Astrocyte of the cerebellum (primary cell): Measurements from ENCODE around the gene PURA.
A peak's percentile ranks its signal among the peaks of the same experiment; 100 is the strongest.

Source experiments
- DNase-seq: peaks from one replicate; pipeline ENCODE4 v3.0.0-alpha.2; 2011; ENCODE audit warnings: low read depth
- H3K4me3 ChIP-seq: 2 replicates; pipeline ENCODE4 v1.5.1; 2011; ENCODE audit warnings: mild to moderate bottlenecking, low read depth, low read length, moderate library complexity
- in situ Hi-C: cut with HindIII; loops from 2 replicates; pipeline ENCODE4 v1.10.0; 2017; ENCODE audit warnings: low sequenced_read_pairs
- TF ChIP-seq, protein P1 (sequence below): IDR thresholded peaks from 2 replicates; pipeline ENCODE4 v1.5.1; 2012; ENCODE audit warnings: low read length, low read depth, moderate library complexity, mild to moderate bottlenecking; ENCODE audit errors: missing control alignments

The PURA gene

DNA sequence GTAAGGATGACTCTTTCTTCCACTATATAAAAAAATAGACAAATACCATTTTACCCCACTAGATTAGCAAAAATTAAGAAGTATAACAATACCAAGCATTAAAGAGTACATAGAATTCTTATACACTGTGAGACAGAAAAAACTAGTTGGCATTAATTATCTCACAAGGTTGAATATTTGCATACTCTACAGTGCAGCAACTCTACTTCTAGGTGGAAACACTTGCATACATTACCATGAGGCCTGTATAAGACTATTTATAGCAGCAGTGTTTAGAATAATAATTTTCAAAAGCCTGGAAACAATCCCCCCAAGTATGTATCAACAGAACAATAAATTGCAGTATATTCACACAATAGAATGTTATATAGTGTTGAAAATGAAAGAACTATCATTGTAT lies 19.0 kb upstream of the PURA start:
- H3K4me3 ChIP-seq: no peak overlapping the region
- TF ChIP-seq, protein P1, sequence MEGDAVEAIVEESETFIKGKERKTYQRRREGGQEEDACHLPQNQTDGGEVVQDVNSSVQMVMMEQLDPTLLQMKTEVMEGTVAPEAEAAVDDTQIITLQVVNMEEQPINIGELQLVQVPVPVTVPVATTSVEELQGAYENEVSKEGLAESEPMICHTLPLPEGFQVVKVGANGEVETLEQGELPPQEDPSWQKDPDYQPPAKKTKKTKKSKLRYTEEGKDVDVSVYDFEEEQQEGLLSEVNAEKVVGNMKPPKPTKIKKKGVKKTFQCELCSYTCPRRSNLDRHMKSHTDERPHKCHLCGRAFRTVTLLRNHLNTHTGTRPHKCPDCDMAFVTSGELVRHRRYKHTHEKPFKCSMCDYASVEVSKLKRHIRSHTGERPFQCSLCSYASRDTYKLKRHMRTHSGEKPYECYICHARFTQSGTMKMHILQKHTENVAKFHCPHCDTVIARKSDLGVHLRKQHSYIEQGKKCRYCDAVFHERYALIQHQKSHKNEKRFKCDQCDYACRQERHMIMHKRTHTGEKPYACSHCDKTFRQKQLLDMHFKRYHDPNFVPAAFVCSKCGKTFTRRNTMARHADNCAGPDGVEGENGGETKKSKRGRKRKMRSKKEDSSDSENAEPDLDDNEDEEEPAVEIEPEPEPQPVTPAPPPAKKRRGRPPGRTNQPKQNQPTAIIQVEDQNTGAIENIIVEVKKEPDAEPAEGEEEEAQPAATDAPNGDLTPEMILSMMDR: no peak
- no peak for DNase-seq
- in situ Hi-C loops: no loop called here

DNA sequence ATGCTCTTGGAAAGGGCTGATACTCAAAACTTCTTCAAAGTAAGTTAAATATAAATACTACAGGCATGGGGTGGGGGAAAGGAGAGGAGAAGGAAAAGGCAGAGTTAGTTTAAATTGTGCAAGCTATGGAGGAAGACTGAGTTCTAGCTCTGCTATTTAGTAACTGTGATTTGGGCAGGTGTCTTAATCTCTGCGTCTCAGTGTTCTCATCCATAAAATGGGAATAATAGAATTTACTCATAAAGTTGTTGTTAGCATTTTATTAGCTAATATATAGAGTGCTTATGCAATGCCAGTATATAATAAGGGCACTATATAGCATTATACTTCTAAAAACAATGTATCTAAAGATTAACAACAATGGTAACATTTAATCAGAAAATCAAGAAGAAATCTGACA lies 12.7 kb upstream of the PURA start:
- DNase-seq: no peak

DNA sequence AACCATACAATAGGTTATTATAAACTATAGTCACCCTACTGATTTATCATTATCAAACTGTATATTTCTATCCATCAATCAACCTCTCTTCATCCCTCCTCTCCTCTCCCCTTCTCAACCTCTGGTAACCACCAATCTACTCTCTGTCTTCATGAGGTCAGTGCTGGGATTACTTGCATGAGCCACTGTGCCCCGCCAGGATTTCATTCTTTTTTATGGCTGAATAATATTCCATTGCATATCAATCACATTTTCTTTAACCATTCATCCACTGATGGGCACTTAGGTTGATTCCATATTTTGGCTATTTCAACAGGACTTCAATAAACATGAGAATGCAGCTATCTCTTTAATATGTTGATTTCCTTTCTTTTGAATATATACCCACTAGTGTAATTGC lies 10.8 kb upstream of the PURA start:
- no peak overlapping the region for H3K4me3 ChIP-seq
- no peak for DNase-seq
- in situ Hi-C loops: no loop called here
- TF ChIP-seq, protein P1: no peak

More for the DNA sequence above, 12.7 kb upstream of the PURA start:
- TF ChIP-seq, protein P1: no peak
- H3K4me3 ChIP-seq: no peak overlapping the region
- in situ Hi-C loops: no loop called here

DNA sequence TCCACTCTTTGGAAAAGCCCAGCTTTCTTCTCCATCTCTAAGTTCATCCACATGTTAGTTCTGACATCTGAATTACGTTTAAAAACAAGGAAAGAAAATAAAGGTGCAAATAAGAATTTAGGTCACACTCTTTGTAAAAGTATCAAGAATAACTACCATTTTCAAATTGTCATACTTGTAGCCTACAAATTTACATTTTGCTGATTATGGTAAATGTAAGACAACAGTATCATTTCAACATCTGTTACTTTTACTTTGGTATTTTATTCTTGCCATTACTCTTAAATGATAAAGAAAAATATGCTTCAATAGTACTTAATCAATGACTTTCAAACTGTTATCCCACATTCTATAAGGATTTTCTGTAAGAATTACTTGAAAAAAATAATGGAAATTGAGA lies 9.8 kb upstream of the PURA start:
- in situ Hi-C loops: no loop called here
- DNase-seq: no peak
- H3K4me3 ChIP-seq: no peak overlapping the region
- TF ChIP-seq, protein P1: no peak

DNA sequence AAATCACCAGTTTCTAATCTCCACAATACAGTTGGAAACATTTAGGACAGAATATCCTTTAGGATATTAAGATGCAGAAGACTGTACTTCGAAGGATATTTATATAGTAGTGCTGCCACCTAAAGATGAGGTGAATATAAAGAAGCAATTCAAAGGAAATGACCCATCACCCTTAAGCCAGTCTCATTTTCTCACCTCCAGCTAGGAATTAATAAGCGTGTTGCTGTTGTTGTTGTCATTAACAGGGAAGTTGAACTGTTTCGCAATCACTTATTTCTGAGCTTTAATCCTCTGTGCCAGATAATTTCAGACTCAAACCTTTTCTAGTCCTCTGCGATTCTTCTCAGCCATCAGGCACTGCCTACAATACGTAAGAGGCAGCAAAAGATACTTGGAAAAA lies 7.8 kb upstream of the PURA start:
- no peak overlapping the region for H3K4me3 ChIP-seq
- in situ Hi-C loops: no loop called here
- TF ChIP-seq, protein P1: no peak
- DNase-seq: no peak

DNA sequence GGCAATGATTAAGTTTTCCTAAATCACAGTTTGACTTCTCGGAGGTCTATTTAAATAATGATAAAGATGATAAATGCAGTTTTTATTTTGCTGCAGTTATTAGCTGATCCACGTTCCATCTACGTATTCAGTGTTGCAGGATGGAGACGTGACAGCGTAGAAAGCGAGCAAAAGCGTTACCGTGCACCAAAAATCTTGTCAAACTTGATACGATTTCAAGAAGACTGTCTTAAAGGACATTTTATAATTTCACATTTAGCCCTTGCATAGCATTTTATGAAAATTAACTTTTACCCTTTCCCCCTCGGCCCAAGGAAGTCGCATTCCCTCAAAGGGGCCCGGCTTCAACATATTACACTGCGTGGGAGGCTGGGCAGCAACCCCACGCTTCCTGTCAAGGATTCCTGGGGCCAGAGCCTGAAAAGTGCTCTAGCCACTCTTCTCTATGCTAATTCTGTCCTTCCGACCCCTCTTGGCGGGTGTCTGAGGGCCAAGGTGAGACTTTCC lies 7.1 kb upstream of the PURA start:
- peak overlapping the region; percentile 57 for H3K4me3 ChIP-seq
- TF ChIP-seq, protein P1: no peak
- no peak for DNase-seq
- in situ Hi-C loops: no loop called here
